Chondrocyte (in vitro differentiated cells): ENCODE results near the gene TTLL5. TPM values are rescaled to one million over a fixed set of nuclear protein-coding genes. Genes with fewer than 3 reads are reported as not detected.
"Not testable (repeated sequence)": the region's sequence is repeated elsewhere in the genome, so short reads cannot be mapped to it uniquely, and the experiment has no call there.

Source experiments
- DNase-seq: peaks from one replicate; pipeline ENCODE4 v3.0.0; 2021; ENCODE audit warnings: mixed read lengths, low spot score
- H3K27ac Mint-ChIP-seq: one replicate; pipeline ENCODE4 v1.8.0; 2021; ENCODE audit warnings: mild to moderate bottlenecking, moderate library complexity, mixed read lengths; ENCODE audit not compliant: unreplicated experiment
- H3K27me3 Mint-ChIP-seq: 2 replicates; pipeline ENCODE4 v1.8.0; 2021; ENCODE audit warnings: low read depth, mixed read lengths
- H3K36me3 Mint-ChIP-seq: 2 replicates; pipeline ENCODE4 v1.8.0; 2021; ENCODE audit warnings: low read depth, mixed read lengths
- H3K4me1 Mint-ChIP-seq: 2 replicates; pipeline ENCODE4 v1.8.0; 2021; ENCODE audit warnings: low read depth, mild to moderate bottlenecking, mixed read lengths
- H3K4me3 Mint-ChIP-seq: one replicate; pipeline ENCODE4 v1.8.0; 2021; ENCODE audit warnings: mild to moderate bottlenecking, moderate library complexity, mixed read lengths; ENCODE audit not compliant: unreplicated experiment
- H3K9me3 Mint-ChIP-seq: 2 replicates; pipeline ENCODE4 v1.8.0; 2021; ENCODE audit warnings: low read depth, mixed read lengths
- total RNA-seq: library from RNA; stranded (reverse); gene quantifications from 3 replicates; pipeline ENCODE4 v1.2.1, GENCODE V29; 2021
- TF ChIP-seq, protein P1 (sequence below): fragments of 200-600 bp; sonication (generic); IDR thresholded peaks from 2 replicates; pipeline ENCODE4 v1.5.0; 2021; ENCODE audit warnings: antibody characterized with exemption, mild to moderate bottlenecking, moderate library complexity

TTLL5 gene
- total RNA-seq, 1 donor from 2014 or later, result 22.1 TPM

- Mint-ChIP-seq H3K4me1 (no peaks in the 10 kb centered on the region), H3K9me3 (no peaks in the 10 kb centered on the region), H3K27ac (no peak overlapping the region), H3K36me3 (no peaks in the 10 kb centered on the region), H3K27me3 (no peaks in the 10 kb centered on the region), H3K4me3 (no peak overlapping the region)
- DNase-seq, result no peak
- TF ChIP-seq, protein P1, sequence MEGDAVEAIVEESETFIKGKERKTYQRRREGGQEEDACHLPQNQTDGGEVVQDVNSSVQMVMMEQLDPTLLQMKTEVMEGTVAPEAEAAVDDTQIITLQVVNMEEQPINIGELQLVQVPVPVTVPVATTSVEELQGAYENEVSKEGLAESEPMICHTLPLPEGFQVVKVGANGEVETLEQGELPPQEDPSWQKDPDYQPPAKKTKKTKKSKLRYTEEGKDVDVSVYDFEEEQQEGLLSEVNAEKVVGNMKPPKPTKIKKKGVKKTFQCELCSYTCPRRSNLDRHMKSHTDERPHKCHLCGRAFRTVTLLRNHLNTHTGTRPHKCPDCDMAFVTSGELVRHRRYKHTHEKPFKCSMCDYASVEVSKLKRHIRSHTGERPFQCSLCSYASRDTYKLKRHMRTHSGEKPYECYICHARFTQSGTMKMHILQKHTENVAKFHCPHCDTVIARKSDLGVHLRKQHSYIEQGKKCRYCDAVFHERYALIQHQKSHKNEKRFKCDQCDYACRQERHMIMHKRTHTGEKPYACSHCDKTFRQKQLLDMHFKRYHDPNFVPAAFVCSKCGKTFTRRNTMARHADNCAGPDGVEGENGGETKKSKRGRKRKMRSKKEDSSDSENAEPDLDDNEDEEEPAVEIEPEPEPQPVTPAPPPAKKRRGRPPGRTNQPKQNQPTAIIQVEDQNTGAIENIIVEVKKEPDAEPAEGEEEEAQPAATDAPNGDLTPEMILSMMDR, result no peak
Measured at GRCh38 chr14:75915045-75915444, 254.0 kb downstream of the TTLL5 start.

GRCh38 chr14:75917322-75917945 is 256.4 kb downstream of the TTLL5 start:
- no peak for DNase-seq
- no peaks in the 10 kb centered on the region for H3K4me1 Mint-ChIP-seq
- peaks cover 8% of the 10 kb centered on the region for H3K36me3 Mint-ChIP-seq
- peaks cover 13% of the 10 kb centered on the region for H3K9me3 Mint-ChIP-seq
- no peak overlapping the region for H3K27ac Mint-ChIP-seq
- no peak overlapping the region for H3K4me3 Mint-ChIP-seq
- no peaks in the 10 kb centered on the region for H3K27me3 Mint-ChIP-seq
- TF ChIP-seq, protein P1, result no peak

GRCh38 chr14:75917946-75918335 is 256.9 kb downstream of the TTLL5 start:
- H3K4me1 Mint-ChIP-seq, result no peaks in the 10 kb centered on the region
- no peaks in the 10 kb centered on the region for H3K27me3 Mint-ChIP-seq
- H3K9me3 Mint-ChIP-seq, result peaks cover 13% of the 10 kb centered on the region
- TF ChIP-seq, protein P1, result no peak
- no peak overlapping the region for H3K27ac Mint-ChIP-seq
- DNase-seq, result no peak
- peaks cover 8% of the 10 kb centered on the region for H3K36me3 Mint-ChIP-seq
- H3K4me3 Mint-ChIP-seq, result no peak overlapping the region

DNA sequence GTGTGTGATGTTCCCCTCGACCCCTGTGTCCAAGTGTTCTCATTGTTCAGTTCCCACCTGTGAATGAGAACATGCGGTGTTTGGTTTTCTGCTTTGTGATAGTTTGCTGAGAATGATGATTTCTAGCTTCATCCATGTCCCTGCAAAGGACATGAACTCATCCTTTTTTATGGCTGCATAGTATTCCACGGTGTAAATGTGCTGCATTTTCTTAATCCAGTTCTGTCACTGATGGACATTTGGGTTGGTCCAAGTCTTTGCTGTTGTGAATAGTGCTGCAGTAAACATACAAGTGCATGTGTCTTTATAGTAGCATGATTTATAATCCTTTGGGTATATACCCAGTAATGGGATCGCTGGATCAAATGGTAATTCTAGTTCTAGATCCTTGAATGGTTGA is 259.4 kb downstream of the TTLL5 start:
- DNase-seq, H3K27me3 Mint-ChIP-seq, H3K36me3 Mint-ChIP-seq, H3K4me3 Mint-ChIP-seq, H3K4me1 Mint-ChIP-seq, H3K27ac Mint-ChIP-seq: not testable (repeated sequence)
- peaks cover 13% of the 10 kb centered on the region for H3K9me3 Mint-ChIP-seq

- not testable (repeated sequence) for H3K27ac Mint-ChIP-seq, H3K4me1 Mint-ChIP-seq, H3K27me3 Mint-ChIP-seq, DNase-seq, H3K36me3 Mint-ChIP-seq, H3K4me3 Mint-ChIP-seq
- H3K9me3 Mint-ChIP-seq, result peaks cover 12% of the 10 kb centered on the region
Measured at GRCh38 chr14:75925141-75925840, 264.2 kb downstream of the TTLL5 start.

DNA sequence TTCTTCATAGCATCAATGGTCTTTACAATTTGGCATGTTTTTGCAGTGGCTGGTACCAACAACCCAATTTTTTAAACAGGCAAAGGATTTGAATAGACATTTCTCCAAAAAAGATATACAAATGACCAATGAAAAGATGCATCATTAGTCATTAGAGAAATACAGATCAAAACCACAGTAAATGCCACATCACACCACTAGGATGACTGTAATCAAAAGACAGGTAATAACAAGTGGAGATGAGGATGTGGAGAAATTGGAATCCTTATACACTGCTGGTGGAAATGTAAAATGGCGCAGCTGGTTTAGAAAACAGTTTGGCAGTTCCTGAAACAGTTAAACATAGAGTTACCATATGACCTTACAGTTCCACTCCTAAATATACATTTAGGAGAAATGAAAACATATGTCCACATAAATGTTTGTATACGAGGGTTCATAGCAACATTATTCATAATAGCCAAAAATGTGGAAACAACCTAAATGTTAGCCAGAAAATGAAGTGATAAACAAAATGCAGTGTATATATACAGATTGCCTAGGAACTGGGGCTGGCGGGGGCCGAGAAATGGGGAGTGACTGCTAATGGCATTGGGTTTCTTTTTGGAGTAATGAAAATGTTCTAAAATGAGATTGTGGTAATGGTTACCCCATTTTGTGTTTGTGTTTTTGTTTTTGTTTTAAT is 265.5 kb downstream of the TTLL5 start:
- H3K36me3 Mint-ChIP-seq, result peaks cover 10% of the 10 kb centered on the region
- DNase-seq, result no peak
- H3K4me3 Mint-ChIP-seq, result no peak overlapping the region
- no peak overlapping the region for H3K27ac Mint-ChIP-seq
- H3K27me3 Mint-ChIP-seq, result no peaks in the 10 kb centered on the region
- TF ChIP-seq, protein P1, result no peak
- no peaks in the 10 kb centered on the region for H3K4me1 Mint-ChIP-seq
- no peaks in the 10 kb centered on the region for H3K9me3 Mint-ChIP-seq
